K562 (cell line): ENCODE data around the gene RAB25. TPM values are rescaled to one million over a fixed set of nuclear protein-coding genes. Genes with fewer than 3 reads are reported as not detected.
A peak's percentile ranks its signal among the peaks of the same experiment; 100 is the strongest.

Source experiments
- ATAC-seq: fragments of 200-7000 bp; cut with Tn5 transposase; 3 replicates; pipeline ENCODE4 v1.9.1; 2020; ENCODE audit warnings: moderate library complexity
- BruUV-seq: library from RNA; stranded (reverse); fragments of 400-500 nt; replicated peaks from 2 replicates; lab custom pipeline; 2021; lab: Mats Ljungman, UMichigan
- CTCF ChIA-PET: fragments of 300-600 bp; formaldehyde crosslinking; extraction: SDS; loops from one replicate; lab custom pipeline; 2021; ENCODE audit warnings: low intra/inter-chr PET ratio; lab: Yijun Ruan, JAX
- POLR2A ChIA-PET: fragments of 300-600, 350-650 bp; sonication (Branson Sonifier 250); formaldehyde crosslinking; extraction: SDS; loops from one replicate; lab custom pipeline; 2021; ENCODE audit warnings: antibody characterized with exemption, inconsistent platforms; lab: Yijun Ruan, JAX
- DNase-seq, 4 experiments: peaks; one replicate each; pipeline versions ENCODE4 v3.0.0 to v3.0.0-alpha.2; 2011 to 2018; ENCODE audit warnings: low spot score in 3 of 4, mixed read lengths in 3 of 4; ENCODE audit errors: extremely low read depth in 1 of 4
- FAIRE-seq: peaks from 2 replicates; lab custom pipeline; 2011; peaks lifted over from hg19 to GRCh38; lab: Jason Lieb, UNC
- H2AFZ ChIP-seq: 2 replicates; pipeline ENCODE4 v1.6.0; 2011; ENCODE audit warnings: low read depth, low read length, control low read depth, inconsistent platforms
- H3K27ac ChIP-seq: fragments of 200-600 bp; 3 replicates; pipeline ENCODE4 v1.8.0; 2011; ENCODE audit warnings: low read depth, mild to moderate bottlenecking, control low read depth, inconsistent platforms, low read length, moderate library complexity, mixed read lengths; ENCODE audit errors: extremely low read depth
- H3K27me3 ChIP-seq, 2 experiments: fragments of 300-600 bp in 1 of 2; 2 replicates in 1 of 2; 3 replicates in 1 of 2; pipeline versions ENCODE4 v1.6.0 to v1.8.0; 2011; ENCODE audit warnings: inconsistent platforms in 2 of 2, low read length in 2 of 2, mild to moderate bottlenecking in 1 of 2, mixed read lengths in 1 of 2, moderate library complexity in 1 of 2; ENCODE audit not compliant: control insufficient read depth in 2 of 2, insufficient read depth in 2 of 2
- H3K36me3 ChIP-seq: fragments of 300-600 bp; 3 replicates; pipeline ENCODE4 v1.8.0; 2011; ENCODE audit warnings: mild to moderate bottlenecking, low read length, inconsistent platforms; ENCODE audit not compliant: control insufficient read depth, insufficient read depth
- H3K4me1 ChIP-seq, 2 experiments: fragments of 200-600 bp in 1 of 2; replicated peaks in 1 of 2; 2 replicates in 1 of 2; 3 replicates in 1 of 2; pipeline versions ENCODE4 v1.5.1 to v1.8.0; 2011; ENCODE audit warnings: inconsistent platforms in 2 of 2, low read length in 2 of 2, mild to moderate bottlenecking in 1 of 2, mixed read lengths in 1 of 2, moderate library complexity in 1 of 2; ENCODE audit not compliant: control insufficient read depth in 2 of 2, insufficient read depth in 2 of 2
- H3K4me2 ChIP-seq: 2 replicates; pipeline ENCODE4 v1.6.1; 2011; ENCODE audit warnings: low read length, control low read depth, inconsistent platforms, mixed read lengths; ENCODE audit not compliant: insufficient read depth
- H3K4me3 ChIP-seq: fragments of 200-600 bp; sonication (generic), shearing (Covaris generic); 2 replicates; pipeline ENCODE4 v1.5.1; 2016; ENCODE audit warnings: control low read depth, inconsistent platforms
- H3K79me2 ChIP-seq: fragments of 200-600 bp; 3 replicates; pipeline ENCODE4 v1.8.0; 2011; ENCODE audit warnings: low read length, inconsistent platforms; ENCODE audit not compliant: control insufficient read depth, insufficient read depth
- H3K9ac ChIP-seq, 2 experiments: 2 replicates each; pipeline versions ENCODE4 v1.6.0 to v1.6.1; 2011; ENCODE audit warnings: low read depth in 2 of 2, low read length in 2 of 2, control low read depth in 1 of 2, inconsistent platforms in 1 of 2, mild to moderate bottlenecking in 1 of 2, mixed read lengths in 1 of 2; ENCODE audit not compliant: insufficient read depth in 1 of 2
- H3K9me1 ChIP-seq: one replicate; pipeline ENCODE4 v1.6.0; 2011; ENCODE audit warnings: inconsistent platforms, mild to moderate bottlenecking, low read length, moderate library complexity; ENCODE audit not compliant: control insufficient read depth, insufficient read depth
- H3K9me3 ChIP-seq: replicated peaks from 2 replicates; pipeline ENCODE4 v1.5.1; 2011; ENCODE audit warnings: low read depth, low read length, inconsistent platforms; ENCODE audit not compliant: control insufficient read depth, insufficient read depth
- H4K20me1 ChIP-seq: replicated peaks from 2 replicates; pipeline ENCODE4 v1.6.1; 2011; ENCODE audit warnings: low read length, inconsistent platforms, mixed read lengths; ENCODE audit not compliant: control insufficient read depth, insufficient read depth
- BCLAF1 ChIP-seq, 2 experiments: fragments of 450-650 bp in 1 of 2; IDR thresholded peaks; 2 replicates each; pipeline ENCODE4 v1.6.1; 2011 to 2017; ENCODE audit warnings: low read depth in 2 of 2, antibody characterized with exemption in 1 of 2, borderline replicate concordance in 1 of 2, low read length in 1 of 2, mild to moderate bottlenecking in 1 of 2, mixed read lengths in 1 of 2; ENCODE audit not compliant: control insufficient read depth in 1 of 2
- BCOR ChIP-seq: fragments of 450-650 bp; IDR thresholded peaks from 2 replicates; pipeline ENCODE4 v1.6.1; 2016
- HMGXB4 ChIP-seq: sonication (generic); formaldehyde crosslinking; IDR thresholded peaks from 2 replicates; pipeline ENCODE4 v1.8.1; 2023; ENCODE audit warnings: mild to moderate bottlenecking, missing genetic modification reagents
- KDM1A ChIP-seq, 2 experiments: fragments of 450-650 bp; IDR thresholded peaks; 2 replicates each; pipeline ENCODE4 v1.6.1; 2016; ENCODE audit warnings: mild to moderate bottlenecking in 2 of 2
- RBM25 ChIP-seq: fragments of 200-400 bp; formaldehyde crosslinking; IDR thresholded peaks from 2 replicates; pipeline ENCODE4 v1.6.1; 2018; ENCODE audit warnings: low read length, low read depth, moderate library complexity; ENCODE audit not compliant: severe bottlenecking
- RCOR1 ChIP-seq, 2 experiments: IDR thresholded peaks; 2 replicates each; pipeline ENCODE4 v1.6.1; 2012; ENCODE audit warnings: low read depth in 2 of 2, low read length in 2 of 2, borderline replicate concordance in 1 of 2, improper control_type of control experiment in 1 of 2
- SPI1 ChIP-seq: IDR thresholded peaks from 2 replicates; pipeline ENCODE4 v1.6.1; 2011; ENCODE audit warnings: low read depth, low read length, control low read depth, borderline replicate concordance
- U2AF2 ChIP-seq: fragments of 200-400 bp; formaldehyde crosslinking; optimal IDR thresholded peaks from 2 replicates; pipeline ENCODE3; 2017; ENCODE audit warnings: low read depth, mild to moderate bottlenecking, low read length
- VEZF1 ChIP-seq: fragments of 200-800 bp; sonication (Bioruptor generic); IDR thresholded peaks from 2 replicates; pipeline ENCODE4 v1.6.1; 2017; ENCODE audit warnings: missing genetic modification characterization, missing compliant biosample characterization
- ZNF589 ChIP-seq: fragments of 200-800 bp; sonication (Bioruptor generic); IDR thresholded peaks from 2 replicates; pipeline ENCODE4 v1.6.1; 2016; ENCODE audit warnings: low read depth, missing genetic modification characterization, missing compliant biosample characterization
- ZNF740 ChIP-seq, 3 experiments: fragments of 200-800 bp in 1 of 3; sonication (Bioruptor generic) in 1 of 3; sonication (generic) in 1 of 3; formaldehyde crosslinking in 1 of 3; IDR thresholded peaks; 2 replicates each; pipeline versions ENCODE4 v1.6.1 to v1.8.0; 2016 to 2022; ENCODE audit warnings: mild to moderate bottlenecking in 2 of 3, missing compliant biosample characterization in 2 of 3, missing genetic modification characterization in 2 of 3, missing genetic modification reagents in 1 of 3
- WGBS: fragments of 100-300 bp; shearing (Covaris generic); methylation state at CpG from one replicate; pipeline ENCODE4 v1.1.6; 2016; ENCODE audit warnings: low coverage, mixed read lengths; ENCODE audit not compliant: insufficient coverage; ENCODE audit errors: missing lambda C conversion rate; 5-methylcytosine and 5-hydroxymethylcytosine counted together
- in situ Hi-C: fragments of 300-500 bp; cut with MboI; formaldehyde crosslinking; loops from 4 replicates; pipeline ENCODE4 v1.15.0; 2018; ENCODE audit warnings: inconsistent platforms, mixed read lengths
- intact Hi-C: fragments of 100-400 bp; cut with micrococcal nuclease; formaldehyde crosslinking; loops from 2 replicates; pipeline ENCODE4 v1.14.2; 2022
- polyA plus RNA-seq, 8 experiments: library from polyadenylated mRNA; depleted of rRNA in 4 of 8; stranded (reverse) in 5 of 8; unstranded in 3 of 8; fragments of >200 nt; fragmentation: Nextera tagmentation in 2 of 8; fragmentation: Illumina TruSeq in 1 of 8; extraction: Ambion mirVana in 2 of 8; extraction: Trizol in 1 of 8; gene quantifications; 2 replicates each; pipeline versions ENCODE4 v1.2.1 to v1.2.3, GENCODE V29; 2011 to 2014; ENCODE audit warnings: inconsistent platforms in 1 of 8, missing spikeins in 1 of 8
- total RNA-seq, 7 experiments: library from RNA; depleted of rRNA in 6 of 7; stranded (reverse); fragments of >200 nt in 6 of 7; fragmentation: Illumina TruSeq in 2 of 7; extraction: Trizol in 2 of 7; gene quantifications; 2 replicates each; pipeline versions ENCODE4 v1.2.1 to v1.2.3, GENCODE V29; 2011 to 2021; ENCODE audit warnings: low replicate concordance in 1 of 7

RAB25 gene
- total and polyA plus RNA-seq, 9 of the 15 experiments (the other 6 are each of a cell fraction or from before 2014, with no cell fraction given), result 0.10 to 0.27 (median 0.13) TPM; not detected in 6

- POLR2A ChIA-PET, result interaction anchor here (0.8 to 0.9 kb wide), 2 partner anchors 8 to 23 kb away, joined by 3 to 4 read pairs; no protein-coding TSS in a partner anchor
- 40% methylated on average over 7 of the region's 7 CpGs for WGBS
- peaks cover 15% of the 10 kb centered on the region for H3K79me2 ChIP-seq
- no peaks in the 10 kb centered on the region for H3K9me3 ChIP-seq
- H3K4me2 ChIP-seq, result no peak overlapping the region
- H2AFZ ChIP-seq, result no peak overlapping the region
- in situ Hi-C loops (no loop called here), intact Hi-C loops (loop anchor here (10.0 kb wide), 1 partner anchor 281 kb away; the partner anchor contains the start of gene RHBG)
- no peak for DNase-seq
- peaks cover 13 to 30% of the 10 kb centered on the region in 2 experiments for H3K4me1 ChIP-seq
- H3K27ac ChIP-seq, result no peak overlapping the region
- no peaks in the 10 kb centered on the region for H3K27me3 ChIP-seq
- ATAC-seq, result no peak
- H3K4me3 ChIP-seq, result no peak overlapping the region
- peak; percentile 37 for FAIRE-seq
- no peak overlapping the region; a peak in 1 of 4 replicates for H3K9ac ChIP-seq
- H3K9me1 ChIP-seq, result no peaks in the 10 kb centered on the region
- CTCF ChIA-PET, result no interaction called here
- H4K20me1 ChIP-seq, result no peaks in the 10 kb centered on the region
- TSS peak; percentile 72 for BruUV-seq
- no peaks in the 10 kb centered on the region for H3K36me3 ChIP-seq
- peak; percentile 54 for TF ChIP-seq VEZF1
- TF ChIP-seq RBM25, result peak; percentile 93
- TF ChIP-seq ZNF740 (CRISPR knock-in tag; IDR thresholded peaks at IDR 0.05), result no peak
- TF ChIP-seq ZNF740 (tag; IDR thresholded peaks at IDR 0.05), result peak in 1 of 2 experiments; percentile 93; a peak in 2 of 4 replicates
- TF ChIP-seq ZNF589 (CRISPR knock-in tag), result no peak
- TF ChIP-seq BCOR, result peak; percentile 93
- peak; percentile 31 to 54; a peak in 2 of 4 replicates for TF ChIP-seq KDM1A (IDR thresholded peaks at IDR 0.05)
- no peak for TF ChIP-seq HMGXB4 (CRISPR knock-in tag)
- TF ChIP-seq RCOR1 (IDR thresholded peaks at IDR 0.05; ENCODE audit: borderline replicate concordance in 1 of 2, low read depth in 2 of 2, low read length in 2 of 2), result no peak
- no peak for TF ChIP-seq BCLAF1 (IDR thresholded peaks at IDR 0.05; ENCODE audit: borderline replicate concordance in 1 of 2, control insufficient read depth in 1 of 2, low read depth in 2 of 2, low read length in 1 of 2)
- TF ChIP-seq SPI1, result peak; percentile 77; the same call in 1 of the 2 replicates
- TF ChIP-seq U2AF2, result no peak
These were observed 23.1 kb downstream of the RAB25 start for GRCh38 chr1:156083800-156084790.
